A673 (cell line): ENCODE data around the gene KREMEN1. TPM values are rescaled to one million over a fixed set of nuclear protein-coding genes. Genes with fewer than 3 reads are reported as not detected.

Experiments
- BruUV-seq: library from RNA; stranded (reverse); fragments of 400-500 nt; replicated peaks from 2 replicates; lab custom pipeline; 2021; lab: Mats Ljungman, UMichigan
- CTCF ChIA-PET: fragments of 300-600 bp; sonication (Branson Sonifier 250); formaldehyde crosslinking; loops from one replicate; lab custom pipeline; 2022; ENCODE audit warnings: antibody characterized with exemption; lab: Charles Lee
- POLR2A ChIA-PET: fragments of 300-600 bp; sonication (Branson Sonifier 250); formaldehyde crosslinking; loops from one replicate; lab custom pipeline; 2022; ENCODE audit warnings: antibody characterized with exemption; ENCODE audit not compliant: low non-redundant PET; lab: Charles Lee
- DNase-seq: peaks from one replicate; pipeline ENCODE4 v3.0.0-alpha.2; 2015; ENCODE audit warnings: low spot score
- H3K27ac ChIP-seq: fragments of 200-600 bp; sonication (generic); 2 replicates; pipeline ENCODE4 v1.5.1; 2016; ENCODE audit warnings: mixed run types, low read depth, mild to moderate bottlenecking, mixed read lengths, antibody characterized with exemption, low read length; ENCODE audit not compliant: poor library complexity, severe bottlenecking
- H3K27me3 ChIP-seq: fragments of 200-600 bp; sonication (generic); replicated peaks from 2 replicates; pipeline ENCODE4 v1.6.1; 2017; ENCODE audit warnings: mixed run types, low read depth, mild to moderate bottlenecking, mixed read lengths, antibody characterized with exemption, low read length; ENCODE audit not compliant: insufficient read depth, poor library complexity
- H3K36me3 ChIP-seq: fragments of 200-600 bp; sonication (generic); 2 replicates; pipeline ENCODE4 v1.6.1; 2016; ENCODE audit warnings: mixed run types, mild to moderate bottlenecking, mixed read lengths, antibody characterized with exemption, low read length; ENCODE audit not compliant: insufficient read depth, poor library complexity, severe bottlenecking
- H3K4me1 ChIP-seq: fragments of 200-600 bp; sonication (generic); 2 replicates; pipeline ENCODE4 v1.6.1; 2017; ENCODE audit warnings: mixed run types, mild to moderate bottlenecking, mixed read lengths, antibody characterized with exemption, low read length; ENCODE audit not compliant: insufficient read depth, poor library complexity, severe bottlenecking
- H3K4me3 ChIP-seq: fragments of 200-600 bp; sonication (generic); 2 replicates; pipeline ENCODE4 v1.5.1; 2016; ENCODE audit warnings: low read depth, mixed run types, mild to moderate bottlenecking, mixed read lengths, low read length; ENCODE audit not compliant: poor library complexity, severe bottlenecking
- H3K9me3 ChIP-seq: fragments of 200-600 bp; sonication (generic); 2 replicates; pipeline ENCODE4 v1.6.1; 2016; ENCODE audit warnings: mixed run types, low read depth, mild to moderate bottlenecking, mixed read lengths, antibody characterized with exemption, low read length; ENCODE audit not compliant: poor library complexity, severe bottlenecking
- EZH2 ChIP-seq: fragments of 200-600 bp; sonication (generic); IDR thresholded peaks from 2 replicates; pipeline ENCODE4 v1.6.1; 2017; ENCODE audit warnings: borderline replicate concordance, low read depth, mild to moderate bottlenecking, mixed read lengths, antibody characterized with exemption, low read length; ENCODE audit not compliant: poor library complexity, severe bottlenecking
- intact Hi-C: fragments of 100-400 bp; cut with micrococcal nuclease; formaldehyde crosslinking; loops from one replicate; pipeline ENCODE4 v1.10.0; 2022; ENCODE audit not compliant: unreplicated experiment
- total RNA-seq: library from RNA; stranded (reverse); gene quantifications from 2 replicates; pipeline ENCODE4 v1.2.3, GENCODE V29; 2021
- TF ChIP-seq, protein P1 (sequence below): fragments of 300-800, 200-600 bp; sonication (generic); conservative IDR thresholded peaks from 2 replicates; pipeline ENCODE4 v1.5.1; 2017; ENCODE audit warnings: low read depth, mild to moderate bottlenecking, antibody characterized with exemption, low read length, moderate library complexity, mixed read lengths

The KREMEN1 gene
- total RNA-seq, 1 experiment from 2014 or later: 4.2 TPM

DNA sequence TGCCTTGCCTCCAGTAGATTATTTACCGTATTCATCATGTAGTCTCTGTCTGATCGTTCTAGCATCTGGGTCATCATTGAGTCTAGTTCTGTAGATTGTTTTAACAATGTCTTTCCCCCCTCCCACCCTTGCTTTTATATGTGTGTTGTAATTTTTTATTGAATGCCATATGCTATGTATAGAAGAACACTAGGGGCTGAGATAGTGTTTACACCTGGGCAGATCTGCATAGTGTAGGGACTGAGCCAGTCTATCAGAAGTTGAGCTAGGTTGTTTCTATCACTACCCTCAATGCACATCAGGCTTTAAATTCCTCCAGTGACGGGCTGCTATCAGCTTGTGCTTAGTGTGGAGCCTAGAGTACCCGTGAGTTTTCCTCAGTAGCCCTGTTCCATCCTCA is 61.6 kb downstream of the KREMEN1 start:
- Histone ChIP-seq H3K27me3 (no peaks in the 10 kb centered on the region), H3K36me3 (no peaks in the 10 kb centered on the region), H3K4me1 (no peaks in the 10 kb centered on the region), H3K4me3 (no peak overlapping the region), H3K27ac (no peak overlapping the region), H3K9me3 (no peaks in the 10 kb centered on the region)
- intact Hi-C loops: no loop called here
- CTCF ChIA-PET: interaction anchor here (0.7 kb wide), 1 partner anchor 1633 kb away, joined by 3 read pairs; no protein-coding TSS in a partner anchor
- BruUV-seq: no TSS peak
- TF ChIP-seq, protein P1, sequence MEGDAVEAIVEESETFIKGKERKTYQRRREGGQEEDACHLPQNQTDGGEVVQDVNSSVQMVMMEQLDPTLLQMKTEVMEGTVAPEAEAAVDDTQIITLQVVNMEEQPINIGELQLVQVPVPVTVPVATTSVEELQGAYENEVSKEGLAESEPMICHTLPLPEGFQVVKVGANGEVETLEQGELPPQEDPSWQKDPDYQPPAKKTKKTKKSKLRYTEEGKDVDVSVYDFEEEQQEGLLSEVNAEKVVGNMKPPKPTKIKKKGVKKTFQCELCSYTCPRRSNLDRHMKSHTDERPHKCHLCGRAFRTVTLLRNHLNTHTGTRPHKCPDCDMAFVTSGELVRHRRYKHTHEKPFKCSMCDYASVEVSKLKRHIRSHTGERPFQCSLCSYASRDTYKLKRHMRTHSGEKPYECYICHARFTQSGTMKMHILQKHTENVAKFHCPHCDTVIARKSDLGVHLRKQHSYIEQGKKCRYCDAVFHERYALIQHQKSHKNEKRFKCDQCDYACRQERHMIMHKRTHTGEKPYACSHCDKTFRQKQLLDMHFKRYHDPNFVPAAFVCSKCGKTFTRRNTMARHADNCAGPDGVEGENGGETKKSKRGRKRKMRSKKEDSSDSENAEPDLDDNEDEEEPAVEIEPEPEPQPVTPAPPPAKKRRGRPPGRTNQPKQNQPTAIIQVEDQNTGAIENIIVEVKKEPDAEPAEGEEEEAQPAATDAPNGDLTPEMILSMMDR: no peak
- TF ChIP-seq EZH2: no peak
- POLR2A ChIA-PET: no interaction called here
- no peak for DNase-seq

DNA sequence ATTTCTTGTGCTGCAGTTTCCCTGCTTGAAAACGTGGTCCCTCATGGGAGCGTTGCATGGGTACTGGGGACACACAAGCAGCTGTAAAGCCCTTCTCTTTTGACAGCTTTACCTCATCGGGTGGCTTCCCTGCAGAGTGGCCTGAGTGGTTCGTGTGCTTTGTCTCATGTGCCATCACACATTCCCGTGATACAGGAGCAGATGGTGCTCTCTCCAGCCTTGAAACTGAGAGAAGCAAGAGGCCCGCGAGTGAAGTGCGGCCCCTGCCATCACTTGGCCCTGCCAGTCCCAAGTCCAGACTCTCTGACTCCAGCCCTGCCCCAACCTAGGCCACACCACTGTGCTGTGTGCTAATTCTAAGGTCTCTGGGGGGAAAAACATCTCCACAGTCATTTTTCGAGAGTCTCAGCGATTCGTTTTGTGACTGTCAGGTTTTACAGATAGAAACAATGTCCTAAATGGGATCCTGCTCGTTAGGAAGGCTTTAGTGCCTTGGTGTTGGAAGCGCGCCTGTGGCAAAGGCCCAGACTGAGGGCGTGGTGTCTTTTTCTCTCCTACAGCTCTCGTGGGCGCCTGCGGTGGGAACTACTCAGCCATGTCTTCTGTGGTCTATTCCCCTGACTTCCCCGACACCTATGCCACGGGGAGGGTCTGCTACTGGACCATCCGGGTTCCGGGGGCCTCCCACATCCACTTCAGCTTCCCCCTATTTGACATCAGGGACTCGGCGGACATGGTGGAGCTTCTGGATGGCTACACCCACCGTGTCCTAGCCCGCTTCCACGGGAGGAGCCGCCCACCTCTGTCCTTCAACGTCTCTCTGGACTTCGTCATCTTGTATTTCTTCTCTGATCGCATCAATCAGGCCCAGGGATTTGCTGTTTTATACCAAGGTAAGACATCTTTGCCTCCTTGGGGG is 64.2 kb downstream of the KREMEN1 start:
- H3K27ac ChIP-seq: no peak overlapping the region
- CTCF ChIA-PET: no interaction called here
- BruUV-seq: no TSS peak
- intact Hi-C loops: no loop called here
- H3K4me3 ChIP-seq: no peak overlapping the region
- no peaks in the 10 kb centered on the region for H3K9me3 ChIP-seq
- no peak for DNase-seq
- TF ChIP-seq, protein P1: no peak
- TF ChIP-seq EZH2: no peak
- no peaks in the 10 kb centered on the region for H3K4me1 ChIP-seq
- no peaks in the 10 kb centered on the region for H3K27me3 ChIP-seq
- no peaks in the 10 kb centered on the region for H3K36me3 ChIP-seq
- POLR2A ChIA-PET: no interaction called here

DNA sequence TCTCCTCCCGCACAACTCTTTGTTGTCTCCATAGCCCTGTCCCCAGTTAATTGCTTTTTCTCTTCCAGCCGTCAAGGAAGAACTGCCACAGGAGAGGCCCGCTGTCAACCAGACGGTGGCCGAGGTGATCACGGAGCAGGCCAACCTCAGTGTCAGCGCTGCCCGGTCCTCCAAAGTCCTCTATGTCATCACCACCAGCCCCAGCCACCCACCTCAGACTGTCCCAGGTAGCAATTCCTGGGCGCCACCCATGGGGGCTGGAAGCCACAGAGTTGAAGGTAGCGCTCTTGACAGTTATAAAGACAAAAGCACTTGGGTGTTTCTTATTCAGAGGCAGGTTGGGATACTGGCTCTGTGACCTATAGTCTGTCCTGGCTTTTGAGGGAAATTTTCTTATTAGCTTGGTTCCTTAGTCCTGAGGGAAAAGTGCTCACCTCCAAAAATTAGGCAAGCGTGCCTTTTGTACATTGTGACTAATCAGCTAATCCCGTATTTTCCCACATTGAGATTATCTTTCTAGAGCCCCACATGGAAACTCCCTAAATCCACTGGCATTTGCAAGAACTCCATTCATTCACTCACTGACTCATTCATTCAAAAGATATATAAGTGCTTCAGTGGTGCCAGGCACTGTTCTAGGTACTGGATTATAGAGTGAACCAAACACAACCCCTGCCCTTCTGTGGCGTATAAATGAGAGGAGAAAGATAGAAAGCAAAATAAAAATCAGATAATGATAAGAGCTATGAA is 65.9 kb downstream of the KREMEN1 start:
- Histone ChIP-seq H3K36me3 (no peaks in the 10 kb centered on the region), H3K27ac (no peak overlapping the region), H3K9me3 (no peaks in the 10 kb centered on the region), H3K4me3 (no peak overlapping the region), H3K27me3 (no peaks in the 10 kb centered on the region), H3K4me1 (no peaks in the 10 kb centered on the region)
- ChIA-PET POLR2A (no interaction called here), CTCF (no interaction called here)
- BruUV-seq: no TSS peak
- intact Hi-C loops: no loop called here
- DNase-seq: no peak
- TF ChIP-seq, protein P1: no peak
- no peak for TF ChIP-seq EZH2
